Esophagus muscularis mucosa (tissue), 4 donors: ENCODE measurements around the gene VGLL1. TPM values are rescaled to one million over a fixed set of nuclear protein-coding genes. Genes with fewer than 3 reads are reported as not detected.

Experiments used
- DNase-seq: peaks from one replicate; pipeline ENCODE4 v3.0.0-alpha.2; 2017; ENCODE audit errors: extremely low spot score
- H3K27ac ChIP-seq, 4 donors: fragments of 200-600 bp; sonication (generic); replicated peaks in 1 of 4; 1 replicate in 3 of 4; 2 replicates in 1 of 4; pipeline ENCODE4 v1.5.1; 2016 to 2019; ENCODE audit warnings: mild to moderate bottlenecking in 1 of 4
- H3K27me3 ChIP-seq, 4 donors: fragments of 200-600 bp; sonication (generic); one replicate each; pipeline versions ENCODE4 v1.5.1 to v1.6.0; 2016 to 2019
- H3K36me3 ChIP-seq, 4 donors: fragments of 200-600 bp; sonication (generic); one replicate each; pipeline ENCODE4 v1.5.1; 2016 to 2019
- H3K4me1 ChIP-seq, 4 donors: fragments of 200-600 bp; sonication (generic); one replicate each; pipeline ENCODE4 v1.5.1; 2016 to 2019
- H3K4me3 ChIP-seq, 4 donors: fragments of 200-600 bp; sonication (generic); 1 replicate in 2 of 4; 2 replicates in 2 of 4; pipeline ENCODE4 v1.5.1; 2016 to 2019; ENCODE audit warnings: mild to moderate bottlenecking in 4 of 4, moderate library complexity in 1 of 4
- H3K9me3 ChIP-seq, 4 donors: fragments of 200-600 bp; sonication (generic); 1 replicate in 3 of 4; 2 replicates in 1 of 4; pipeline ENCODE4 v1.5.1; 2016 to 2019
- CTCF ChIP-seq, 3 experiments: fragments of 200-600 bp in 2 of 3; fragments of 450-650 bp in 1 of 3; sonication (generic) in 2 of 3; IDR thresholded peaks; one replicate each; pipeline ENCODE4 v1.5.1; 2017 to 2019; ENCODE audit warnings: antibody characterized with exemption in 3 of 3, mild to moderate bottlenecking in 2 of 3, moderate library complexity in 1 of 3
- EP300 ChIP-seq: sonication (generic); formaldehyde crosslinking; IDR thresholded peaks from one replicate; pipeline ENCODE4 v1.6.1; 2017; ENCODE audit warnings: antibody characterized with exemption
- POLR2A ChIP-seq: fragments of 450-650 bp; IDR thresholded peaks from one replicate; pipeline ENCODE4 v1.6.1; 2017; ENCODE audit warnings: antibody characterized with exemption, moderate library complexity, mild to moderate bottlenecking, low read depth
- POLR2AphosphoS5 ChIP-seq, 2 donors: sonication (generic); formaldehyde crosslinking; IDR thresholded peaks; one replicate each; pipeline ENCODE4 v1.6.1; 2017; ENCODE audit warnings: antibody characterized with exemption in 2 of 2
- WGBS: methylation state at CpG from one replicate; pipeline ENCODE4 v1.1.5; 2018; 5-methylcytosine and 5-hydroxymethylcytosine counted together
- intact Hi-C: fragments of 100-400 bp; cut with DNase I; formaldehyde crosslinking; loops from one replicate; pipeline ENCODE4 v1.15.1; 2023
- total RNA-seq, 4 donors: library from RNA; depleted of rRNA; stranded (reverse); fragments of >200 nt; gene quantifications; one replicate each; pipeline versions ENCODE4 v1.1.0 to v1.2.1, GENCODE V29; 2016

Gene VGLL1
- total RNA-seq, 4 donors from 2014 or later, result not detected

GRCh38 chrX:136519069-136519468, 12.9 kb upstream of the VGLL1 start:
- TF ChIP-seq EP300 (no peak), POLR2AphosphoS5 (IDR thresholded peaks at IDR 0.05) (no peak)
- no peak for DNase-seq
- no peaks in the 10 kb centered on the region for H3K4me1 ChIP-seq
- H3K4me3 ChIP-seq, result no peak overlapping the region
- no peaks in the 10 kb centered on the region for H3K36me3 ChIP-seq
- 68% methylated on average over 5 of the region's 5 CpGs for WGBS
- H3K27me3 ChIP-seq, result no peaks in the 10 kb centered on the region
- H3K27ac ChIP-seq, result no peak overlapping the region
- intact Hi-C loops, result no loop called here
- no peaks in the 10 kb centered on the region for H3K9me3 ChIP-seq

- Histone ChIP-seq H3K4me3 (no peak overlapping the region), H3K36me3 (no peaks in the 10 kb centered on the region), H3K27me3 (no peaks in the 10 kb centered on the region), H3K9me3 (no peaks in the 10 kb centered on the region), H3K27ac (no peak overlapping the region), H3K4me1 (peaks cover 15 to 19% (median 17%) of the 10 kb centered on the region in 4 donors)
- intact Hi-C loops, result no loop called here
- no peak for DNase-seq
- no peak for TF ChIP-seq POLR2AphosphoS5 (IDR thresholded peaks at IDR 0.05)
- no peak for TF ChIP-seq CTCF (IDR thresholded peaks at IDR 0.05)
- no peak for TF ChIP-seq EP300
- TF ChIP-seq POLR2A, result no peak
Measured at GRCh38 chrX:136523770-136524169, 8.2 kb upstream of the VGLL1 start.

GRCh38 chrX:136525738-136526606, 6.0 kb upstream of the VGLL1 start:
- Histone ChIP-seq H3K4me3 (no peak overlapping the region), H3K36me3 (no peaks in the 10 kb centered on the region), H3K9me3 (no peaks in the 10 kb centered on the region), H3K4me1 (peaks cover 15 to 19% (median 17%) of the 10 kb centered on the region in 4 donors), H3K27ac (peak overlapping the region; percentile 45 to 72 (median 59)), H3K27me3 (no peaks in the 10 kb centered on the region)
- WGBS, result 19% methylated on average over 2 of the region's 2 CpGs
- intact Hi-C loops, result loop anchor here (2.0 kb wide), 1 partner anchor 49 kb away; no protein-coding TSS in a partner anchor
- DNase-seq, result no peak
- TF ChIP-seq EP300 (no peak), POLR2A (no peak), POLR2AphosphoS5 (IDR thresholded peaks at IDR 0.05) (peak; percentile 29 to 43)

GRCh38 chrX:136528645-136529315, 3.2 kb upstream of the VGLL1 start:
- Histone ChIP-seq H3K27ac (no peak overlapping the region), H3K36me3 (no peaks in the 10 kb centered on the region), H3K4me1 (peaks cover 15 to 19% (median 17%) of the 10 kb centered on the region in 4 donors), H3K9me3 (no peaks in the 10 kb centered on the region), H3K4me3 (no peak overlapping the region), H3K27me3 (no peaks in the 10 kb centered on the region)
- intact Hi-C loops, result no loop called here
- no peak for DNase-seq
- WGBS, result 74% methylated on average over 8 of the region's 8 CpGs
- no peak for TF ChIP-seq CTCF (IDR thresholded peaks at IDR 0.05)
- no peak for TF ChIP-seq POLR2AphosphoS5 (IDR thresholded peaks at IDR 0.05)
- no peak for TF ChIP-seq POLR2A
- TF ChIP-seq EP300, result no peak

- Histone ChIP-seq H3K27me3 (no peaks in the 10 kb centered on the region), H3K4me3 (no peak overlapping the region), H3K9me3 (no peaks in the 10 kb centered on the region), H3K36me3 (no peaks in the 10 kb centered on the region), H3K4me1 (peaks cover 15 to 19% (median 17%) of the 10 kb centered on the region in 4 donors), H3K27ac (no peak overlapping the region)
- intact Hi-C loops, result no loop called here
- no peak for TF ChIP-seq EP300
- no peak for TF ChIP-seq POLR2AphosphoS5 (IDR thresholded peaks at IDR 0.05)
- TF ChIP-seq POLR2A, result no peak
- no peak for TF ChIP-seq CTCF (IDR thresholded peaks at IDR 0.05)
- 66% methylated on average over 2 of the region's 2 CpGs for WGBS
- DNase-seq, result no peak
Measured at GRCh38 chrX:136529795-136530194, 2.2 kb upstream of the VGLL1 start.
